GM18508 (cell line): ENCODE data around the gene ERVW-1.
"Not testable (repeated sequence)": the region's sequence is repeated elsewhere in the genome, so short reads cannot be mapped to it uniquely, and the experiment has no call there.

Source experiments
- ATAC-seq: cut with Tn5 transposase; IDR thresholded peaks from one replicate; pipeline ENCODE4 v1.9.1; 2021; ENCODE audit warnings: moderate number of reproducible peaks; ENCODE audit not compliant: insufficient read depth, unreplicated experiment

The ERVW-1 gene

GRCh38 chr7:92477681-92478080, at the start of gene ERVW-1:
Gene ERVW-1, minus strand, starts transcription at chr7:92477946. Its CDS starts 7,565 bp downstream, at chr7:92470381.
- not testable (repeated sequence) for ATAC-seq

- no peak for ATAC-seq
Observed at GRCh38 chr7:92523110-92523509, 45.4 kb upstream of the ERVW-1 start.

DNA sequence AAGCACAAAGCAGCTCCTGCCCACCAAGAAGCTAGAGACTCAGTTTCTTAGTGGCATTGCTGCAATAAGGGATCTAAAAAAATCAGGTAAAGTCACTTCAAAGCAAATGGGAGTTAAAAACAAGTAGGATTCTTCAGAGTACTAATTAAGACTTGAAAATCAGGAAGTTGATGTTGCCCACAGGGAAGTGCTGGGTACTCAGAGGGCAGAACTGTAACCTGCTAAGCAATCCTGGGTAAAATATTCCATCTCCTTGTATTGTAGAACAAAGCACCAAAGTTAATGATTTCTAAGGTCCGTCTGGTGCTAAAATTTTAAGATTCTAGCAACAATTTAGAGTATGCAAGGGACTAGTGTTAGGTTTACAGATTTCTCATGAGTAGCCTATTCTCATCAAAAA, 42.3 kb upstream of the ERVW-1 start:
- ATAC-seq = no peak

DNA sequence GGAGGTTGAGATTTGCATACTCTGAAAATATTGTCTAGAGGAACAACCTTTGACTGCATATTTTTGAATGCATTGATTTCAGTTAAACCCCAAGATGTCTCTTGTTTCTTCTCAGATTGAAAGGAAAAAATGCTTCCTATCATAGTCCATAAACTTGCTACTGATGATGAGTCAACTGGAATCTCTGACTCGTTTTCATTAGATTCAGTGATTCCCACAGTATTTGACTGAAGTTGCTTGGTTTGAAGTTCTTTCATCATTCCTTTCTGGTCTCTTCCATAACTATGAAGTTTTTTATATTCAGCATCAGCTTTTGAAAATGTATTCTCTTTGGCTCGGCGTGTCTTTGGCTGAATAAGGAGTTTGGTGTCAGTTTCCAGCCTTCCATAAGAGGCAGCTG, 39.9 kb upstream of the ERVW-1 start:
- ATAC-seq = no peak

- ATAC-seq = no peak
Observed at GRCh38 chr7:92513167-92513902, 35.6 kb upstream of the ERVW-1 start.

DNA sequence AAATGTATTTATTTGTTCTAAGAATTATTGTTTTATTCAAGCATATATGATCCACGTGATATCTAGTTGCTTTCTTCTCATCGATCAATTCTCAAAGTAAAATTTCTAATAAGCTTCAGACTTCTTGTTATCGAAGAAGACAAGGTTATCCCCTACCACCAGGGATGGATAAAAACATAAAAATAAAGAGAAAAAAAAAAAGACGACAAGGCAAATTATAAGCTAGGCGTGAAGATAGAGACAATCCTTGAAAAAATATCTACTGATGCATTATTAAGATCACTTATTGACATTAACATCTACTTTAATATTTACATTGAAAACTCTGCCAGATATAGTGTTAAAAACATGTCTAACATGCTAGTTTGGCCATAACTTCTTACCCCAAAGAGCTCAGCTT, 31.2 kb upstream of the ERVW-1 start:
- ATAC-seq = no peak

DNA sequence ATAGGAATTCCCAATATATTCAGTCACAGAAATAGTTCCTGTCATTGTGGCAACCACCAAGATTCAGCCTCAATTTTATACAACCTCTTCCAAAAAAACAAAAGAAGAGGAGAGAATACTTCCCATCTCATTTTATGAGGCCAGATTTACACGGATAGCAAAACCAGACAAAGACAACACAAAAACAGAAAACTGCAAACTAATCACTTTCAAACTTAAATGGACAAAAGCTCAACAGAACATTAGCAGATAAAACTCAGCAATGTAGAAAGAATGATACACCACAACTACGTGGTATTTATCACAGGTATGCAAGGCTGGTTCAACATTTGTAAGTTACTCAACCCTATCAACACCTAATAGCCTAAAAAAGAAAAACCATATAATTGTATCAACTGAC, 28.6 kb upstream of the ERVW-1 start:
- ATAC-seq = no peak

DNA sequence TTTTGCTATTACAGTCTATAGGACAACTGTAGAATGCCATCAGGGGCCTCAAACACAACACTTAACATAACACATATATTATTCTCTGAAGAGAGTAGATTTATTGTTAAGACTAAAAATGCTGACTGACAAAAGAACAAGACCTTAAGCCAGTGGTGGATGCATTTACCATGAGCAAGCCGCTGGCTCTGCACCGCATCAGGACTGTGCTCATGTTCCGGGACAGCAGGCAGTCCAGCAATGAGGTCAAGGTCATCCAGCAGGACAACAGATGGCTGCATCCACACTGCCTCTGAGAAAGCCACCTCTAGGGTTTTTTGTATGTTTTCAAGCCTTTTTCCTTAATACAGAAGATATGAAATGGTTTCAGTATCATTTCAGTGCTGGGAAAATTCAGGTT, 26.8 kb upstream of the ERVW-1 start:
- no peak for ATAC-seq

DNA sequence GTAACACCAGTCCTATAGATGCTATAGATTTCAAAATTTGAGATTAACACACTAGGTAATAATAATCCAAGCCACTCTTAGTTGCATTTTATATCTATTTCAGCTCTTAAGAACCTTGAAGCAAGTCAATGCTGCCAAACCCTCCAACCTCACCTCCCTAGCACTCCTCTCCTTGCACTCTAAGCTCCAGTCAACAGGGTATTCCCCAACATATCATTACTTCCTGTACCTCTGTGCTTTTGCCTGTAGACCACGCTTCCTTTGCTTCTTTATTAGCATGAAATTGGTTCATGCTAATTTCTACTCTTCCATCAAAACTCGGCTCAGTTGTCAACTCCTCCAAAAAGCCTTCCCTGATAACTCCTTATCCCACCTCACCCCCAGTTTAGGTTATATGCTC, 26.0 kb upstream of the ERVW-1 start:
- no peak for ATAC-seq

DNA sequence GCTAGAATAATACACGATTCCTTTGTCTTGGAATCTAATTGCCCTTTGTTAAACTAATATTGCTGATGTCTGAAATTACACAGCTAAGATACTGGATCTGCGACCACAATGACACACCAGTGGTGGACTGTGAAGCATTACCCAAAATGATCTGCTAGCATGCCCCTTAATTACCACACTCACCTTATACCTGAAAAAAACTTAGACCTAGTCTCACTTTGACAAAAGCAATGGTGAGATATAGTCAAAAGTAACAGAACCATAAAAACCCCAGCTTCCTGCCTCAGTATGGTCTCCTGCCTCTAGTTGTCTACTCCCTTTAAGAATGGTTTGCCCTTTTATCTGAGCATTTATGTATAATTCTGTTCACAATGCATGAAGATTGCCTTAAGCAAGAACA, 20.8 kb upstream of the ERVW-1 start:
- no peak for ATAC-seq

DNA sequence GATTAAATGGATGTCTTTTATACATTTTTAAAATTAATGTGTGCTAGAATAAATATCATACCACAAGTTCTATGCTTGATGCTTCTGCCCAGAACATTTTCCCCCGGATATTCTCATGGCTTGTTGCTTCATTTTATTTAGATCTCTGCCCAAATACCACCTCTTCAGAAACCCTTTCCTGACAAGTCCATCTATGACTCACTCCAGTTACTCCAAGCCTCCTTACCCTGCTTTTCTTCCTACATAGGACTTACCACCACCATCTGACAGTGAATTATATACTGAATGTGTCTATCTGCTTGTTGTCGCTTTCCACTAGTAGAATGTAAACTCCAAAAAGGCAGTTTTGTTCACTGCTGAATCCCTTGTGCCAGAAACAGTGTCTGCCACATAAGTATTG, 19.1 kb upstream of the ERVW-1 start:
- no peak for ATAC-seq

- ATAC-seq = no peak
Observed at GRCh38 chr7:92489634-92490033, 11.9 kb upstream of the ERVW-1 start.

DNA sequence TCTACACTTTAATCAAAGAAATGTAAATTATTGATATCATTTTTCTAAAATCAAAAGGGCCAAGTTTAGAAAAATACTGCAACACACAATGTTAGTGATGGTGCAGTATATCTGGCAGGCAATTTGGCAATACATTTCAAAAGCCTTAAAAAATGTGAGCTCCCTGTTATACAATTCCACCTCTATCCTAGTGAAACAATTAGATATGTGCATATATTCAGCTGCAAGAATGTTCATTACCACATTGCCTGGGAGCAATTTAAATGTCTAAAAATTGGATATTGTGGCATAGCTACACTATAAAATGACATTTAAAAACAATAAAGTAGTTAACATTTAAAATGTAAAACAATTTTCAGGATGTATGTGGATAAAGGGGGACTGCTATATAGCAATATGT, 10.1 kb upstream of the ERVW-1 start:
- ATAC-seq = no peak

- ATAC-seq = no peak
Observed at GRCh38 chr7:92485974-92486373, 8.2 kb upstream of the ERVW-1 start.

GRCh38 chr7:92485267-92485892, 7.6 kb upstream of the ERVW-1 start:
- ATAC-seq = no peak

GRCh38 chr7:92484226-92484625, 6.5 kb upstream of the ERVW-1 start:
- not testable (repeated sequence) for ATAC-seq

GRCh38 chr7:92483624-92484023, 5.9 kb upstream of the ERVW-1 start:
- not testable (repeated sequence) for ATAC-seq

DNA sequence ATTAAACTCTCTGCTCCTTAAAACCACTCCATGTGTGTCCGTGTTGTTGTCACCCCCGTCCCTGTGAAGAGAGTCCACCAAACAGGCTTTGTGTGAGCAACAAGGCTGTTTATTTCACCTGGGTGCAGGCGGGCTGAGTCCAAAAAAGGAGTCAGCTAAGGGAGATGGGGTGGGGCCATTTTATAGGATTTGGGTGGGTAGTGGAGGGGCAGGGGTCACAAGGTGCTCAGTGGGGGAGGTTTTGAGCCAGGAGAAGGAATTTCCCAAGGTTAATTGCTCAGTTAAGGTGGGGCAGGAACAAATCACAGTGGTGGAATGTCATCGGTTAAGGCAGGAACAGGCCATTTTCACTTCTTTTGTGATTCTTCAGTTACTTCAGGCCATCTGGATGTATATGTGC, 1.4 kb upstream of the ERVW-1 start:
- ATAC-seq = not testable (repeated sequence)

- no peak for ATAC-seq
Observed at GRCh38 chr7:92478711-92479110, 965 bp upstream of the ERVW-1 start.

- no peak for ATAC-seq
Observed at GRCh38 chr7:92478095-92478494, 349 bp upstream of the ERVW-1 start.

DNA sequence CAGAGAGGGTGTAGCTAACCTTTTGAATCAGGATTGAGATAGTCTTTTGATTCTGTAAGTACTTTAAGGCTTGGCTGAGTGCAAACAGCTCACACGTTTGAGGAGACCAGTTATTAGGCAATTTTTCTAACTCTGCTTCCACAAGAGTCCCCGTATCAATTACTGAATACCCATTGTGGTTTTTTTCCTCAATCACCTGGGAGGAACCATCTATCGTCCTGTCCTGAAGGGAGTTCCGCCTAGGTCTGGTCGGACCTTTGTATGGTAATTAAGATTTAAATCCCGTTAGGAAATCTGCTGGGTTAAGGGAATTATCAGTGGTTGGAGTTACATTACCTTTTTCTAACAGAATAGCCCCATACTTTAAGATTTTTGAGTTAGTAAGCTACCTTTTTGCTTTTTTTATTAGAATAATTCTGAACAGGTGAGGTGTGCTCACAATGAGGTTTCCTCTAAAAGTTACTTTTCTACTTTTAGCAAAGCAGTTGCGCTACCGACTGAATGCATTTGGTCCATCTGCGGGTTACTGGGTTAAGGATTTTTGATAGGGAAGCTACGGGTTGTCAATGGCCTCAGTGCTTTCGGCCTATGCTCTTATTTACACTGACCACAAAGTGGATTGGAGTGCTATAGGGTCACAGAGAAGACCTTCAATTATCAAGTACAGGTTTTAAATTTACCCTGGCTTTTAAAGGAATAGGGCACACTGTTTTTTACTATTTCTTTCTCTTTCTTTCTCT, 1.7 kb downstream of the ERVW-1 start:
- not testable (repeated sequence) for ATAC-seq
